B cell (primary cell): ENCODE measurements around the gene QSER1. TPM values are rescaled to one million over a fixed set of nuclear protein-coding genes. Genes with fewer than 3 reads are reported as not detected.
A peak's percentile ranks its signal among the peaks of the same experiment; 100 is the strongest.

Source experiments
- ATAC-seq: fragments of 200-7000 bp; cut with Tn5 transposase; one replicate; pipeline ENCODE4 v1.10.0; 2021; ENCODE audit warnings: low read depth, mild to moderate bottlenecking, moderate number of reproducible peaks, moderate library complexity
- CTCF ChIA-PET: fragments of 350-600 bp; sonication (Branson Sonifier 250); formaldehyde crosslinking; loops from one replicate; lab custom pipeline; 2021; ENCODE audit warnings: antibody characterized with exemption, inconsistent platforms; lab: Charles Lee
- POLR2A ChIA-PET: fragments of 350-600 bp; sonication (Branson Sonifier 250); formaldehyde crosslinking; loops from one replicate; lab custom pipeline; 2021; ENCODE audit warnings: antibody characterized with exemption; lab: Charles Lee
- DNase-seq: peaks from one replicate; pipeline ENCODE4 v3.0.0; 2013
- H2AFZ ChIP-seq: 2 replicates; pipeline ENCODE4 v1.6.1; 2012; ENCODE audit warnings: mild to moderate bottlenecking, low read depth, low read length; ENCODE audit not compliant: insufficient read depth, poor library complexity, severe bottlenecking
- H3K27ac ChIP-seq, 2 donors: 1 replicate in 1 of 2; 2 replicates in 1 of 2; pipeline ENCODE4 v1.5.1; 2012 to 2013; ENCODE audit warnings: low read length in 2 of 2, mild to moderate bottlenecking in 2 of 2, moderate library complexity in 1 of 2
- H3K27me3 ChIP-seq, 4 experiments: fragments of 200-600 bp in 1 of 4; sonication (generic) in 1 of 4; replicated peaks in 1 of 4; 1 replicate in 2 of 4; 2 replicates in 2 of 4; pipeline versions ENCODE4 v1.6.1 to v1.7.0; 2013 to 2016; ENCODE audit warnings: low read length in 3 of 4, mild to moderate bottlenecking in 2 of 4, mixed read lengths in 1 of 4, moderate library complexity in 1 of 4; ENCODE audit not compliant: insufficient read depth in 4 of 4, control insufficient read depth in 3 of 4; ENCODE audit errors: control extremely low read depth in 1 of 4
- H3K36me3 ChIP-seq, 2 experiments: replicated peaks in 1 of 2; 1 replicate in 1 of 2; 2 replicates in 1 of 2; pipeline versions ENCODE4 v1.6.1 to v1.7.1; 2013; ENCODE audit warnings: low read length in 1 of 2; ENCODE audit not compliant: insufficient read depth in 2 of 2, control insufficient read depth in 1 of 2; ENCODE audit errors: control extremely low read depth in 1 of 2, extremely low read depth in 1 of 2
- H3K4me1 ChIP-seq, 2 donors: fragments of 200-600 bp in 1 of 2; sonication (generic) in 1 of 2; 1 replicate in 1 of 2; 2 replicates in 1 of 2; pipeline versions ENCODE4 v1.5.1 to v1.6.1; 2013 to 2017; ENCODE audit warnings: low read length in 2 of 2; ENCODE audit not compliant: control insufficient read depth in 2 of 2, insufficient read depth in 2 of 2
- H3K4me2 ChIP-seq: replicated peaks from 2 replicates; pipeline ENCODE3; 2012; ENCODE audit warnings: mild to moderate bottlenecking, low read depth, low read length; ENCODE audit not compliant: poor library complexity, severe bottlenecking
- H3K4me3 ChIP-seq, 5 experiments: fragments of 200-600 bp in 1 of 5; sonication (generic) in 1 of 5; 1 replicate in 3 of 5; 2 replicates in 2 of 5; pipeline versions ENCODE4 v1.5.1 to v1.7.0; 2011 to 2016; ENCODE audit warnings: low read length in 4 of 5, mild to moderate bottlenecking in 4 of 5, low read depth in 2 of 5, control low read depth in 1 of 5, moderate library complexity in 1 of 5; ENCODE audit not compliant: insufficient read depth in 1 of 5; ENCODE audit errors: control extremely low read depth in 1 of 5, extremely low read depth in 1 of 5
- H3K79me2 ChIP-seq: fragments of 200-600 bp; sonication (generic); one replicate; pipeline ENCODE4 v1.6.0; 2016; ENCODE audit warnings: low read length; ENCODE audit not compliant: control insufficient read depth, insufficient read depth
- H3K9ac ChIP-seq: fragments of 200-600 bp; sonication (generic); 2 replicates; pipeline ENCODE4 v1.6.1; 2017; ENCODE audit warnings: mild to moderate bottlenecking, low read length, moderate library complexity
- H3K9me3 ChIP-seq, 3 donors: one replicate each; pipeline versions ENCODE4 v1.6.1 to v1.7.1; 2013; ENCODE audit warnings: low read length in 2 of 3; ENCODE audit not compliant: control insufficient read depth in 2 of 3, insufficient read depth in 1 of 3; ENCODE audit errors: control extremely low read depth in 1 of 3
- H4K20me1 ChIP-seq: 2 replicates; pipeline ENCODE4 v1.6.0; 2012; ENCODE audit warnings: mild to moderate bottlenecking, low read length; ENCODE audit not compliant: insufficient read depth, control insufficient read depth, poor library complexity, severe bottlenecking
- H3K27ac Mint-ChIP-seq: one replicate; pipeline ENCODE4 v1.8.0; 2021; ENCODE audit warnings: mixed read lengths
- H3K27me3 Mint-ChIP-seq: one replicate; pipeline ENCODE4 v1.8.0; 2021; ENCODE audit warnings: mixed read lengths
- H3K4me1 Mint-ChIP-seq: one replicate; pipeline ENCODE4 v1.8.0; 2021; ENCODE audit warnings: mixed read lengths
- H3K4me3 Mint-ChIP-seq: one replicate; pipeline ENCODE4 v1.8.0; 2021; ENCODE audit warnings: mixed read lengths
- H3K9me3 Mint-ChIP-seq: one replicate; pipeline ENCODE4 v1.8.0; 2022; ENCODE audit warnings: mixed read lengths; ENCODE audit not compliant: insufficient read depth
- CTCF ChIP-seq: fragments of 200-600 bp; IDR thresholded peaks from one replicate; pipeline ENCODE4 v1.8.0; 2022; ENCODE audit warnings: antibody characterized with exemption, mild to moderate bottlenecking
- EZH2 ChIP-seq: IDR thresholded peaks from 2 replicates; pipeline ENCODE4 v1.6.1; 2012; ENCODE audit warnings: borderline replicate concordance, low read depth, mild to moderate bottlenecking, moderate library complexity, low read length; ENCODE audit not compliant: insufficient read depth, poor library complexity, severe bottlenecking
- WGBS: methylation state at CpG from one replicate; pipeline ENCODE4 v1.1.5; 2013; ENCODE audit warnings: missing lambda C conversion rate; ENCODE audit not compliant: insufficient coverage; 5-methylcytosine and 5-hydroxymethylcytosine counted together
- intact Hi-C: fragments of 100-400 bp; cut with micrococcal nuclease; formaldehyde crosslinking; loops from one replicate; pipeline ENCODE4 v1.10.0; 2022
- polyA plus RNA-seq: library from polyadenylated mRNA; depleted of rRNA; stranded (reverse); fragments of >200 nt; gene quantifications from 2 replicates; pipeline ENCODE4 v1.2.3, GENCODE V29; 2012
- total RNA-seq, 2 donors: library from RNA; stranded (reverse); fragments of 120-200 nt in 1 of 2; gene quantifications; 1 replicate in 1 of 2; 2 replicates in 1 of 2; pipeline versions ENCODE4 v1.2.3 to v1.2.4, GENCODE V29; 2013 to 2022

Gene QSER1
- total and polyA plus RNA-seq, 2 donors (not counting 1 experiment from before 2014, with no cell fraction given): 2.5 to 23.1 TPM

GRCh38 chr11:32895471-32895870 lies 2.9 kb downstream of the QSER1 start:
- H4K20me1 ChIP-seq: peaks cover 12% of the 10 kb centered on the region
- H3K4me1 ChIP-seq: peaks cover 12 to 16% of the 10 kb centered on the region in 2 donors
- ATAC-seq: no peak
- H3K27ac ChIP-seq: no peak overlapping the region
- no peak for DNase-seq
- Mint-ChIP-seq H3K9me3 (no peaks in the 10 kb centered on the region), H3K4me3 (peak overlapping the region; percentile 19), H3K4me1 (peaks cover 43% of the 10 kb centered on the region), H3K27me3 (no peaks in the 10 kb centered on the region), H3K27ac (no peak overlapping the region)
- no peaks in the 10 kb centered on the region for H3K36me3 ChIP-seq
- no peaks in the 10 kb centered on the region for H3K27me3 ChIP-seq
- no peak overlapping the region for H2AFZ ChIP-seq
- peaks cover 70% of the 10 kb centered on the region for H3K79me2 ChIP-seq
- intact Hi-C loops: loop anchor here (2.0 to 10.0 kb wide), 2 partner anchors 265 to 879 kb away; partner anchors contain the start of genes CSTF3 and FBXO3
- WGBS: no CpG with 5 or more reads among the region's 1 CpG
- no peak for TF ChIP-seq CTCF
- no peak for TF ChIP-seq EZH2
- H3K4me2 ChIP-seq: no peak overlapping the region
- CTCF ChIA-PET: interaction anchor here (1.4 kb wide), 1 partner anchor 170 kb away, joined by 7 read pairs; no protein-coding TSS in a partner anchor
- POLR2A ChIA-PET: no interaction called here
- no peak overlapping the region for H3K4me3 ChIP-seq
- no peak overlapping the region for H3K9ac ChIP-seq
- H3K9me3 ChIP-seq: no peaks in the 10 kb centered on the region

GRCh38 chr11:32897103-32897502 lies 4.5 kb downstream of the QSER1 start:
- WGBS: no CpG with 5 or more reads among the region's 1 CpG
- no peak overlapping the region for H3K9ac ChIP-seq
- H3K79me2 ChIP-seq: peaks cover 87% of the 10 kb centered on the region
- Mint-ChIP-seq H3K27ac (no peak overlapping the region), H3K27me3 (no peaks in the 10 kb centered on the region), H3K4me3 (no peak overlapping the region), H3K9me3 (no peaks in the 10 kb centered on the region), H3K4me1 (peaks cover 40% of the 10 kb centered on the region)
- no peaks in the 10 kb centered on the region for H3K36me3 ChIP-seq
- H3K27me3 ChIP-seq: no peaks in the 10 kb centered on the region
- H3K4me3 ChIP-seq: no peak overlapping the region
- no peak overlapping the region for H3K27ac ChIP-seq
- no peak overlapping the region for H2AFZ ChIP-seq
- ATAC-seq (no peak), DNase-seq (no peak)
- POLR2A ChIA-PET: no interaction called here
- no peaks in the 10 kb centered on the region for H3K9me3 ChIP-seq
- intact Hi-C loops: loop anchor here (10.0 kb wide), 1 partner anchor 878 kb away; the partner anchor contains the start of gene FBXO3
- no peak for TF ChIP-seq EZH2
- TF ChIP-seq CTCF: no peak
- CTCF ChIA-PET: no interaction called here
- H3K4me1 ChIP-seq: peaks cover 7 to 11% of the 10 kb centered on the region in 2 donors
- no peak overlapping the region for H3K4me2 ChIP-seq
- peaks cover 20% of the 10 kb centered on the region for H4K20me1 ChIP-seq
